Measurements from ENCODE around the gene TFPI. TPM values are rescaled to one million over a fixed set of nuclear protein-coding genes. Genes with fewer than 3 reads are reported as not detected.
"Not testable (repeated sequence)": the region's sequence is repeated elsewhere in the genome, so short reads cannot be mapped to it uniquely, and the experiment has no call there.

TFPI gene
- polyA plus RNA-seq, 1 experiment = 10.9 TPM

DNA sequence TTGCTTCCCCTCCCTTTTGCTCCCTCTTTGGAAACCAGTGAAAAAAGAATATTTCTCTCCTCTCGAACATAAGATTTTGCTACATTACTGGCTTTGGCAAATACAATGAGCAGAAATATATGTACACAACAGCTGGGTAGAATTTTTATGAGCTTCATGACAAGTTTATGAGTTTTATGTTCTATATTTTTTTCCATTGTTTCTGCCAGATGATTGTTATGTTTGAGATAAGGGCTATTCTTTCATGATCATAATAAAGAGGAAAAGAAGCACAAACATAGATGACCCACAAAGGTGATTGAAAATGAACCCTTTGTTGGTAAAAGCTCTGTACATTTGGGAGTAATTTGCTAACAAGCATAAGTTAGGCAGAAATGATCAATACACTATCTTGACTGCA is 14.8 kb upstream of the TFPI start:
- DNase-seq (ENCODE audit: low read depth) = no peak
- H3K27me3 ChIP-seq (ENCODE audit: control insufficient read depth, insufficient read depth, low read length) = no peaks in the 10 kb centered on the region
- CTCF ChIA-PET = interaction anchor here (1.2 to 3.3 kb wide), 3 partner anchors 13 to 69 kb away, joined by 3 to 14 read pairs (median 5); no protein-coding TSS in a partner anchor
- H3K36me3 ChIP-seq (ENCODE audit: control insufficient read depth, insufficient read depth, low read length) = no peaks in the 10 kb centered on the region
- POLR2A ChIA-PET = no interaction called here
- no peak overlapping the region for H3K4me3 ChIP-seq (ENCODE audit: low read depth, low read length)
- TF ChIP-seq, protein P1, sequence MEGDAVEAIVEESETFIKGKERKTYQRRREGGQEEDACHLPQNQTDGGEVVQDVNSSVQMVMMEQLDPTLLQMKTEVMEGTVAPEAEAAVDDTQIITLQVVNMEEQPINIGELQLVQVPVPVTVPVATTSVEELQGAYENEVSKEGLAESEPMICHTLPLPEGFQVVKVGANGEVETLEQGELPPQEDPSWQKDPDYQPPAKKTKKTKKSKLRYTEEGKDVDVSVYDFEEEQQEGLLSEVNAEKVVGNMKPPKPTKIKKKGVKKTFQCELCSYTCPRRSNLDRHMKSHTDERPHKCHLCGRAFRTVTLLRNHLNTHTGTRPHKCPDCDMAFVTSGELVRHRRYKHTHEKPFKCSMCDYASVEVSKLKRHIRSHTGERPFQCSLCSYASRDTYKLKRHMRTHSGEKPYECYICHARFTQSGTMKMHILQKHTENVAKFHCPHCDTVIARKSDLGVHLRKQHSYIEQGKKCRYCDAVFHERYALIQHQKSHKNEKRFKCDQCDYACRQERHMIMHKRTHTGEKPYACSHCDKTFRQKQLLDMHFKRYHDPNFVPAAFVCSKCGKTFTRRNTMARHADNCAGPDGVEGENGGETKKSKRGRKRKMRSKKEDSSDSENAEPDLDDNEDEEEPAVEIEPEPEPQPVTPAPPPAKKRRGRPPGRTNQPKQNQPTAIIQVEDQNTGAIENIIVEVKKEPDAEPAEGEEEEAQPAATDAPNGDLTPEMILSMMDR (IDR thresholded peaks at IDR 0.05; ENCODE audit: insufficient read depth, low read depth, low read length) = no peak

DNA sequence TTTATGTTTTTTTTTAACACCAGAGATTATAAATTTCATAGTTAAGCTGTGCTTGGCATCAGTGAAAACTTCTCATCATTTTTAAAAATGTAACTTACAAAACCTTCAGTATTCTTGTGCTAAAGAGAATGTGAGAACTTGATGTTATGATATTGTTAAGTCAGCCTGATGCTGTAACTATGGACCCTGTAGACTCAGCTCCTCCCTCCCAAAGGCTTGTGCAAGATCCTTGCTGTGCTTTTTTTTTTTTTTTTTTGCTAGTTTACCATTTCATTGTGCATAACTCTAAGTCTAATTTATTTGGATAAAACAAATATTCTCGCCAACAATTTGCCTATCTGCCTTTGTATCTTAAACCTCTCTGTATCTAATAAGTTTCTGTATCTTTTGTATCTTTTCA is 12.9 kb upstream of the TFPI start:
- Histone ChIP-seq H3K36me3 (ENCODE audit: control insufficient read depth, insufficient read depth, low read length) (no peaks in the 10 kb centered on the region), H3K4me3 (ENCODE audit: low read depth, low read length) (no peak overlapping the region), H3K27me3 (ENCODE audit: control insufficient read depth, insufficient read depth, low read length) (no peaks in the 10 kb centered on the region)
- DNase-seq (ENCODE audit: low read depth) = no peak
- ChIA-PET CTCF (interaction anchor here (0.9 to 1.6 kb wide), 4 partner anchors 15 to 948 kb away, joined by 3 to 9 read pairs (median 5); no protein-coding TSS in a partner anchor), POLR2A (no interaction called here)
- TF ChIP-seq, protein P1 (IDR thresholded peaks at IDR 0.05; ENCODE audit: insufficient read depth, low read depth, low read length) = no peak

DNA sequence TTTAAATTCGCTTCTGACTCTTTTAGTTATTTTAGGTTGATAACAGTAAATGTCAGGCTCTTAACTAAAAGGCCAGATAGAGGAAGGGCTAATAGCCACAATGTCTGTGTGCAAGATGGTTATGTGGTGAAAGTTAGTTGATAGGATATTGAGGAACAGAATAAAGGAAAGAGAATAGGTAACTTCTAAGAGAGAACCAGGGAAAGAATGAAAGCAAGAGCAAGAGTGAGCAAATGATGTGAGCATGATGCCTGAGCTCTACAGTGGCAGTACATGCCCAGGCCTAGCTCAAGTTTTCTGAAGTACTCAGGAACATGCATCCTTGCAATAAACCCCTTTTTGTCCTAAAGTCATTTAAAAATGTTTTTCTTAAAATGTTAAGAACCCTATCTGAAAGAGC is 12.5 kb upstream of the TFPI start:
- TF ChIP-seq, protein P1 (IDR thresholded peaks at IDR 0.05; ENCODE audit: insufficient read depth, low read depth, low read length) = no peak
- POLR2A ChIA-PET = no interaction called here
- Histone ChIP-seq H3K36me3 (ENCODE audit: control insufficient read depth, insufficient read depth, low read length) (no peaks in the 10 kb centered on the region), H3K4me3 (ENCODE audit: low read depth, low read length) (no peak overlapping the region), H3K27me3 (ENCODE audit: control insufficient read depth, insufficient read depth, low read length) (no peaks in the 10 kb centered on the region)
- CTCF ChIA-PET = interaction anchor here (0.6 to 1.4 kb wide), 4 partner anchors 19 to 948 kb away, joined by 3 to 9 read pairs (median 4); no protein-coding TSS in a partner anchor
- no peak for DNase-seq (ENCODE audit: low read depth)

DNA sequence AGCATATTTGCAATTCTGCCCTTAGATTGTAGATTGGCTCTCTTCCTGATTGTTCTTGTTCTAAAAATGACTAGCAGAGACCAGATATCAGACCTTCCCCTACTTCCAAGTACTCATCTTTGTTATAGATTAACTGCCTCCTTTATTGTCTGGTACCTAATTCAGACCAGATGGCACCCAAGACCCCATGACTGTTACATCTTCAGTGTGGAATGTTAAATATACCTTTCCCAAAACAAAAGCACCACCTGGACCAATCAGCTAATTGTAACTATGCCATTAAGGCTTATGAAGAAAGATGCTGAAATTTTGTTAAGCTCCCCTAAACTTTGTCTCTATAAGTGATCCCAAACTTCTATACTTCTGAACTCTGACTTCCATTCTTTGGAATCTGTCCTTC is 12.0 kb upstream of the TFPI start:
- TF ChIP-seq, protein P1 (IDR thresholded peaks at IDR 0.05; ENCODE audit: insufficient read depth, low read depth, low read length) = no peak
- H3K4me3 ChIP-seq (ENCODE audit: low read depth, low read length) = no peak overlapping the region
- no peaks in the 10 kb centered on the region for H3K36me3 ChIP-seq (ENCODE audit: control insufficient read depth, insufficient read depth, low read length)
- POLR2A ChIA-PET = no interaction called here
- H3K27me3 ChIP-seq (ENCODE audit: control insufficient read depth, insufficient read depth, low read length) = no peaks in the 10 kb centered on the region
- DNase-seq (ENCODE audit: low read depth) = no peak
- CTCF ChIA-PET = interaction anchor here (0.6 to 1.4 kb wide), 3 partner anchors 19 to 575 kb away, joined by 3 to 9 read pairs (median 5); no protein-coding TSS in a partner anchor

DNA sequence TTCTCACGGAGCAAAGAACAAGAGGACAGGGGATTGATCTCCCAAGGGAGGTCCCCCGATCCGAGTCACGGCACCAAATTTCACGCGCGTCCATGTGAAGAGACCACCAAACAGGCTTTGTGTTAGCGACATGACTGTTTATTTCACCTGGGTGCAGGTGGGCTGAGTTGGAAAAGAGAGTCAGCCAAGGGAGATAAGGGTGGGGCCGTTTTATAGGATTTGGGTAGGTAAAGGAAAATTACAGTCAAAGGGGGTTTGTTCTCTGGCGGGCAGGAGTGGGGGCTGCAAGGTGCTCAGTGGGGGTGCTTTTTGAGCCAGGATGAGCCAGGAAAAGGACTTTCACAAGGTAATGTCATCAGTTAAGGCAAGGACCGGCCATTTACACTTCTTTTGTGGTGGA is 11.4 kb upstream of the TFPI start:
- POLR2A ChIA-PET; H3K4me3 ChIP-seq (ENCODE audit: low read depth, low read length); DNase-seq (ENCODE audit: low read depth); CTCF ChIA-PET; H3K36me3 ChIP-seq (ENCODE audit: control insufficient read depth, insufficient read depth, low read length); H3K27me3 ChIP-seq (ENCODE audit: control insufficient read depth, insufficient read depth, low read length): not testable (repeated sequence)

DNA sequence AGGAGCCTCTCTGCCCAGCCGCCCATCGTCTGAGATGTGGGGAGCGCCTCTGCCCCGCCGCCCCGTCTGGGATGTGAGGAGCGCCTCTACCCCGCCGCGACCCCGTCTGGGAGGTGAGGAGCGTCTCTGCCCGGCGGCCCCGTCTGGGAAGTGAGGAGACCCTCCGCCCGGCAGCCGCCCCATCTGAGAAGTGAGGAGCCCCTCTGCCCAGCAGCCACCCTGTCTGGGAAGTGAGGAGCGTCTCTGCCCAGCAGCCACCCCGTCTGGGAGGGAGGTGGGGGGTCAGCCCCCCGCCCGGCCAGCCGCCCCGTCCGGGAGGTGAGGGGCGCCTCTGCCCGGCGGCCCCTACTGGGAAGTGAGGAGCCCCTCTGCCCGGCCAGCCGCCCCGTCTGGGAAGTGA is 2.3 kb upstream of the TFPI start:
- POLR2A ChIA-PET = not testable (repeated sequence)

More for the DNA sequence above, 2.3 kb upstream of the TFPI start:
- H3K36me3 ChIP-seq (ENCODE audit: control insufficient read depth, insufficient read depth, low read length); CTCF ChIA-PET; DNase-seq (ENCODE audit: low read depth); H3K27me3 ChIP-seq (ENCODE audit: control insufficient read depth, insufficient read depth, low read length); H3K4me3 ChIP-seq (ENCODE audit: low read depth, low read length): not testable (repeated sequence)
